ENCODE measurements around the gene ARHGAP11B.
A peak's percentile ranks its signal among the peaks of the same experiment; 100 is the strongest.
"Not testable (repeated sequence)": the region's sequence is repeated elsewhere in the genome, so short reads cannot be mapped to it uniquely, and the experiment has no call there.

ARHGAP11B gene

GRCh38 chr15:30650012-30650929 is 24.3 kb downstream of the ARHGAP11B start:
- no peaks in the 10 kb centered on the region for H3K27me3 ChIP-seq (ENCODE audit: control insufficient read depth, insufficient read depth, low read length)
- ChIA-PET CTCF (no interaction called here), POLR2A (no interaction called here)
- no peak overlapping the region for H3K4me3 ChIP-seq (ENCODE audit: low read depth, low read length)
- DNase-seq (ENCODE audit: low read depth, low spot score), result peak; percentile 16
- H3K9me3 ChIP-seq (ENCODE audit: control insufficient read depth, insufficient read depth, low read length), result no peaks in the 10 kb centered on the region
- TF ChIP-seq CTCF (IDR thresholded peaks at IDR 0.05; ENCODE audit: low read depth, low read length), result no peak
- peak overlapping the region; percentile 54 for H3K27ac ChIP-seq (ENCODE audit: low read depth, low read length)

- H3K9me3 ChIP-seq (ENCODE audit: control insufficient read depth, insufficient read depth, low read length); H3K4me3 ChIP-seq (ENCODE audit: low read depth, low read length); H3K27ac ChIP-seq (ENCODE audit: low read depth, low read length); DNase-seq (ENCODE audit: low read depth, low spot score); POLR2A ChIA-PET; H3K27me3 ChIP-seq (ENCODE audit: control insufficient read depth, insufficient read depth, low read length): not testable (repeated sequence)
- CTCF ChIA-PET, result interaction anchor here (0.7 to 4.6 kb wide), 6 partner anchors 92 to 482 kb away, joined by 3 to 30 read pairs (median 5); no protein-coding TSS in a partner anchor
- peak; percentile 35 for TF ChIP-seq CTCF (IDR thresholded peaks at IDR 0.05; ENCODE audit: low read depth, low read length)
These were observed 35.2 kb downstream of the ARHGAP11B start for GRCh38 chr15:30661154-30661553.

- H3K4me3 ChIP-seq (ENCODE audit: low read depth, low read length); H3K27ac ChIP-seq (ENCODE audit: low read depth, low read length); H3K27me3 ChIP-seq (ENCODE audit: control insufficient read depth, insufficient read depth, low read length); DNase-seq (ENCODE audit: low read depth, low spot score); POLR2A ChIA-PET; CTCF ChIA-PET; H3K9me3 ChIP-seq (ENCODE audit: control insufficient read depth, insufficient read depth, low read length): not testable (repeated sequence)
These were observed 43.7 kb downstream of the ARHGAP11B start for GRCh38 chr15:30669621-30670020.

GRCh38 chr15:30670056-30670455 is 44.1 kb downstream of the ARHGAP11B start:
- POLR2A ChIA-PET, result no interaction called here
- Histone ChIP-seq H3K4me3 (ENCODE audit: low read depth, low read length) (no peak overlapping the region), H3K9me3 (ENCODE audit: control insufficient read depth, insufficient read depth, low read length) (no peaks in the 10 kb centered on the region), H3K27me3 (ENCODE audit: control insufficient read depth, insufficient read depth, low read length) (no peaks in the 10 kb centered on the region), H3K27ac (ENCODE audit: low read depth, low read length) (no peak overlapping the region)
- TF ChIP-seq CTCF (IDR thresholded peaks at IDR 0.05; ENCODE audit: low read depth, low read length), result no peak; the same call in 1 of the 2 replicates
- no peak for DNase-seq (ENCODE audit: low read depth, low spot score)
- CTCF ChIA-PET, result no interaction called here

GRCh38 chr15:30671309-30671708 is 45.4 kb downstream of the ARHGAP11B start:
- POLR2A ChIA-PET, result no interaction called here
- Histone ChIP-seq H3K9me3 (ENCODE audit: control insufficient read depth, insufficient read depth, low read length) (no peaks in the 10 kb centered on the region), H3K27me3 (ENCODE audit: control insufficient read depth, insufficient read depth, low read length) (no peaks in the 10 kb centered on the region), H3K27ac (ENCODE audit: low read depth, low read length) (no peak overlapping the region), H3K4me3 (ENCODE audit: low read depth, low read length) (no peak overlapping the region)
- no peak for TF ChIP-seq CTCF (IDR thresholded peaks at IDR 0.05; ENCODE audit: low read depth, low read length)
- DNase-seq (ENCODE audit: low read depth, low spot score), result no peak
- CTCF ChIA-PET, result interaction anchor here (0.9 to 1.0 kb wide), 2 partner anchors 9 to 11 kb away, joined by 3 to 5 read pairs; no protein-coding TSS in a partner anchor
